Dedifferentiated amniotic fluid mesenchymal stem cell (primary cell): ENCODE data around the gene ABCB9.
"Not testable (repeated sequence)": the region's sequence is repeated elsewhere in the genome, so short reads cannot be mapped to it uniquely, and the experiment has no call there.

ENCODE experiments used
- DNase-seq: peaks from one replicate; pipeline ENCODE4 v3.0.0-alpha.2; 2016; ENCODE audit errors: extremely low spot score

Gene ABCB9

GRCh38 chr12:122965851-122966742, at the start of gene ABCB9:
Gene ABCB9, minus strand, starts transcription at chr12:122966463. Its CDS starts 6,228 bp downstream, at chr12:122960235.
- peak; percentile 87 for DNase-seq

GRCh38 chr12:123014473-123014872, 48.2 kb upstream of the ABCB9 start:
- not testable (repeated sequence) for DNase-seq

GRCh38 chr12:123013185-123014095, 47.2 kb upstream of the ABCB9 start:
- no peak for DNase-seq

GRCh38 chr12:123011701-123012100, 45.4 kb upstream of the ABCB9 start:
- no peak for DNase-seq

- DNase-seq, result no peak
Observed at GRCh38 chr12:123010681-123011080, 44.4 kb upstream of the ABCB9 start.

- no peak for DNase-seq
Observed at GRCh38 chr12:123010110-123010509, 43.8 kb upstream of the ABCB9 start.

GRCh38 chr12:123006977-123007376, 40.7 kb upstream of the ABCB9 start:
- DNase-seq, result no peak

GRCh38 chr12:123005081-123005626, 38.9 kb upstream of the ABCB9 start:
- no peak for DNase-seq

- DNase-seq, result no peak
Observed at GRCh38 chr12:123004287-123004686, 38.0 kb upstream of the ABCB9 start.

- DNase-seq, result no peak
Observed at GRCh38 chr12:123003257-123003656, 37.0 kb upstream of the ABCB9 start.

GRCh38 chr12:123001464-123001863, 35.2 kb upstream of the ABCB9 start:
- no peak for DNase-seq

- no peak for DNase-seq
Observed at GRCh38 chr12:123000578-123000977, 34.3 kb upstream of the ABCB9 start.

GRCh38 chr12:122999986-123000420, 33.7 kb upstream of the ABCB9 start:
- DNase-seq, result no peak

GRCh38 chr12:122999196-122999946, 33.1 kb upstream of the ABCB9 start:
- DNase-seq, result no peak

GRCh38 chr12:122998316-122998715, 32.1 kb upstream of the ABCB9 start:
- DNase-seq, result no peak

GRCh38 chr12:122997343-122998250, 31.3 kb upstream of the ABCB9 start:
- no peak for DNase-seq

- DNase-seq, result no peak
Observed at GRCh38 chr12:122996621-122997342, 30.5 kb upstream of the ABCB9 start.

- DNase-seq, result no peak
Observed at GRCh38 chr12:122996188-122996601, 29.9 kb upstream of the ABCB9 start.

- no peak for DNase-seq
Observed at GRCh38 chr12:122995503-122996187, 29.4 kb upstream of the ABCB9 start.
